DOHH2 (cell line): ENCODE data around the gene MTRR.

Experiments used
- EZH2phosphoT487 ChIP-seq: fragments of 200-600 bp; sonication (generic); IDR thresholded peaks from 2 replicates; pipeline ENCODE4 v1.6.1; 2017; ENCODE audit warnings: borderline replicate concordance, mild to moderate bottlenecking, antibody characterized with exemption, low read length, moderate library complexity, mixed read lengths
- TF ChIP-seq, protein P1 (sequence below): fragments of 200-600 bp; sonication (generic); IDR thresholded peaks from one replicate; pipeline ENCODE4 v1.5.1; 2014; ENCODE audit warnings: antibody characterized with exemption, mild to moderate bottlenecking, low read depth, low read length; ENCODE audit not compliant: poor library complexity, severe bottlenecking

DNA sequence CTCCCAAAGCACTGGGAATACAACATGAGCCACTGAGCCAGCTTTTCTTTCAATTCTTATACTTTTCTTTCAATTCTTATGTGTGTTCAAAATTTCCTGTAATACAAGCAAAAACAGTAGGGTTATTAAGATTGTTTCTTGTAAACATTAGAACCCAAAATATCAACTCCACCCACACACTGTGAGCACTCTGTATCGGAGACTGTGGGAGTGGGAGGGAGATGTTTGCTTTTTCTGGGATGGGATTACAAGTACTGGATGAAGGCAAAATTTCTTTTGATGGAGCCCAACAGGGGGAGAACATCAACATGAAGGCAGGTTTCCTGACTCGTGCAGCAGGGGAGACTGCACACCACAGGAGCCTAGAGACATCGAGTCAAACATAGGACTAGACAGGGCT lies 13.3 kb upstream of the MTRR start:
- TF ChIP-seq, protein P1, sequence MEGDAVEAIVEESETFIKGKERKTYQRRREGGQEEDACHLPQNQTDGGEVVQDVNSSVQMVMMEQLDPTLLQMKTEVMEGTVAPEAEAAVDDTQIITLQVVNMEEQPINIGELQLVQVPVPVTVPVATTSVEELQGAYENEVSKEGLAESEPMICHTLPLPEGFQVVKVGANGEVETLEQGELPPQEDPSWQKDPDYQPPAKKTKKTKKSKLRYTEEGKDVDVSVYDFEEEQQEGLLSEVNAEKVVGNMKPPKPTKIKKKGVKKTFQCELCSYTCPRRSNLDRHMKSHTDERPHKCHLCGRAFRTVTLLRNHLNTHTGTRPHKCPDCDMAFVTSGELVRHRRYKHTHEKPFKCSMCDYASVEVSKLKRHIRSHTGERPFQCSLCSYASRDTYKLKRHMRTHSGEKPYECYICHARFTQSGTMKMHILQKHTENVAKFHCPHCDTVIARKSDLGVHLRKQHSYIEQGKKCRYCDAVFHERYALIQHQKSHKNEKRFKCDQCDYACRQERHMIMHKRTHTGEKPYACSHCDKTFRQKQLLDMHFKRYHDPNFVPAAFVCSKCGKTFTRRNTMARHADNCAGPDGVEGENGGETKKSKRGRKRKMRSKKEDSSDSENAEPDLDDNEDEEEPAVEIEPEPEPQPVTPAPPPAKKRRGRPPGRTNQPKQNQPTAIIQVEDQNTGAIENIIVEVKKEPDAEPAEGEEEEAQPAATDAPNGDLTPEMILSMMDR: no peak
- no peak for TF ChIP-seq EZH2phosphoT487
